ENCODE measurements around the gene BSN.
"Not testable (repeated sequence)": the region's sequence is repeated elsewhere in the genome, so short reads cannot be mapped to it uniquely, and the experiment has no call there.

The BSN gene

DNA sequence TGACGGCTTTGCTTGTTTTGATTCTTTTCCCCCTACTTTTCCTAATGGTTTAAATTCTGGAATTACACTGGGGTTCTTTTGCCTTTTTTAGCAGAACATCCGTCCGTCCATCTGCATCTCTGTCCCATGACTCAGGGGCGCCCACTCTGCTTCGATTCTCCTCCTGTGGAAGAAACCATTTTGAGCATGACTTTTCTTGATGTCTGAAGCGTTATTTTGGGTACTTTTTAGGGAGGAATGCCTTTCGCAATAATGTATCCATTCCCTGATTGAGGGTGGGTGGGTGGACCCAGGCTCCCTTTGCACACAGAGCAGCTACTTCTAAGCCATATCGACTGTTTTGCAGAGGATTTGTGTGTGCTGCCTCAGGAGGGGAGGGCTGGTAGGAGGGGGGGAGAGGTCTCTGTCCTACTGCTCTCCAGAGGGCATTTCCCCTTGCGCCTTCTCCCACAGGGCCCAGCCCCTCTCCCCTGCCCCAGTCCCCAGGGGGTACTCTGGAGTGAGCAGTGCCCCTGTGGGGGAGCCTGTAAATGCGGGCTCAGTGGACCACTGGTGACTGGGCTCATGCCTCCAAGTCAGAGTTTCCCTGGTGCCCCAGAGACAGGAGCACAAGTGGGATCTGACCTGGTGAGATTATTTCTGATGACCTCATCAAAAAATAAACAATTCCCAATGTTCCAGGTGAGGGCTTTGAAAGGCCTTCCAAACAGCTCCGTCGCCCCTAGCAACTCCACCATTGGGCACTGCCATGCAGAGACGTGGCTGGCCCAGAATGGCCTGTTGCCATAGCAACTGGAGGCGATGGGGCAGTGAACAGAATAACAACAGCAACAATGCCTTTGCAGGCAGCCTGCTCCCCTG, 19.5 kb upstream of the BSN start:
- no peak for DNase-seq

GRCh38 chr3:49535971-49536874, 18.1 kb upstream of the BSN start:
- DNase-seq, result no peak

DNA sequence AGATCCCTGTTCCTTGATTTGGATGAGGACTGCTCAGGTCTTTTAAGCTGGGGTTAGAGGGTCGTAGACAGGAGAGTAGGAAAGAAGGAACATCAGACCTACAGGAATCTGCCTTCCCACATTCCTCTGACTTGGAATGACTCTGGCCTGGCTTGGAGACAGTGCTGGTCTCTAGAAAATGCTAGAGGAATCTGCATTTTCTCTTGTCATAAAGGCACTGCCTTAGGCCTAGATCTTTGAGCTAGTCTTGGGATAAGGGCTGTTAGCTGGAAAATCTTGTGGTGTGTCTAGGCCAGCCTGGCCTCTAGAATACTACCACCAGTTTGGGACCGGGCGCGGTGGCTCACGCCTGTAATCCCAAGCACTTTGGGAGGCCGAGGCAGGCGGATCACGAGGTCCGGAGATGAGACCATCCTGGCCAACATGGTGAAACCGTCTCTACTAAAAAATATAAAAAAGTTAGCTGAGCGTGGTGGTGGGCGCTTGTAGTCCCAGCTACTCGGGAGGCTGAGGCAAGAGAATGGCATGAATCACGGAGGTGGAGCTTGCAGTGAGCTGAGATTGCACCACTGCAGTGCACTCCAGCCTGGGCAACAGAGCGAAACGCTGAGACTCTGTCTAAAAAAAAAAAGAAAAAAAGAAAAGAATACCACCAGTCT, 17.3 kb upstream of the BSN start:
- DNase-seq, result no peak

DNA sequence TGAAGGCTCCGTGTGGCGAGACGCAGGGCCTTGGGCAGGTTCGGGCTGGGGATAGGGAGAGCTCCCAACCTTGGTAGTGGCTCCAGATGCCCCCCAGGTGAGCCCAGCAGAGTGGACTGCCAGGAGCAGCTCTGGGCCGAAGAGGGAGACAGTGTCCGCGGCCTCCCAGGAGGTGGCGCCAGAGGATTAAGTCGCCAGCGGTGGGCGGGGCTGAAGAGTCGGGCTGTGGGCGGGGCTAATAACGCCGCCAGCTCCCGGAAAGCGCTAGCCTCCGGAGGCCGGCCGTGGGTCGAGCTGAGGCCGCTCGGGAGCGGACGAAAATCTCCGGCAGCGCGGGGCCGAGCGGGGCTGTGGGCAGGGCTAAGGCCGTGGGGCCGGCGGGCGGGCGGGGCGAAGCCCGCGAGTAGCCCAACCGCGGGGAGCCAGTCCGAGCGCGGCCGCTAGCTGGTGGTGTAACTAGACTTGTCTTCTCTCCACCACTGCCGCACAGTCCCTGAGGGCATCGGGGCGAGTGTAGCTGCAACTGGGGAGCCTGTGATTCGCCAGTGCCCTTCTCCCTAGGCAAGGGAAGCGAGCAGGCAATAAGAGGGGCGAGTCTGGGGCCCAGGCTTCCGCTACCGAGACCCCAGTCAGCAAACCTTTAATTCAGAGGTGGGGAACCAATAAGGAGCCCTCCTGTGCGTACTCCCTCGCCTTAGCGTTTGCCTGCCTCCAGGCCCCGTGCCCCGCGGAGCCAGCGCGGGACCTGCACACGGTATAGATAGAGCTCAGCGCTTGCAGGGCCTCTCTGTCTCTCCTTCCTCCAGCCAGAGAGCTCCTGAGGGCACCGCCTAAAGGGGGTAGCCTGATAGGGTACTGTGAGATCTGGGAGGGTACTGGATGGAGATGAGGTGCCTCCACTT, 14.4 kb upstream of the BSN start:
- DNase-seq, result peak; percentile 86 to 92

DNA sequence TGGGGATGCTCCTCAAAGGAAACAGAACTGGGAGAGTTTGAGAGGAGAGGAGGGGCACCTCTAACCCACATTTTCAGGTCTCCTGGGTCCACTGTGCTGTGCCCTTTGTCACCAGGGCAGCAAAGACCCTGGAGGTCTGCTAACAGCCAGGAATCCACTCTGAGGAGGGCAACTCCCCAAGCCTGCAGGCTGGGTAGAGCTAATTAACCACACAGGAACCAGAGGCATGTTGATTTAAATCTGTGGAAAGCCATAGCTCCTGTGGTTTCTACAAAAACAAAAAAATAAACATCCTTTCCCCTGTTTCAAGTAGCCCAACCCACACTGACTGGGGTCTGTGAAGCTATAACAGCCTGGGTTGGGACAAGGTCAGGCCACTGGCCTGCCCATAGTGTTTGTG, 2.2 kb upstream of the BSN start:
- no peak for DNase-seq

GRCh38 chr3:49553324-49553691, 969 bp upstream of the BSN start:
- DNase-seq, result no peak

- no peak for DNase-seq
These were observed 472 bp downstream of the BSN start for GRCh38 chr3:49554633-49555265.

GRCh38 chr3:49556500-49557275, 2.4 kb downstream of the BSN start:
- DNase-seq, result no peak

DNA sequence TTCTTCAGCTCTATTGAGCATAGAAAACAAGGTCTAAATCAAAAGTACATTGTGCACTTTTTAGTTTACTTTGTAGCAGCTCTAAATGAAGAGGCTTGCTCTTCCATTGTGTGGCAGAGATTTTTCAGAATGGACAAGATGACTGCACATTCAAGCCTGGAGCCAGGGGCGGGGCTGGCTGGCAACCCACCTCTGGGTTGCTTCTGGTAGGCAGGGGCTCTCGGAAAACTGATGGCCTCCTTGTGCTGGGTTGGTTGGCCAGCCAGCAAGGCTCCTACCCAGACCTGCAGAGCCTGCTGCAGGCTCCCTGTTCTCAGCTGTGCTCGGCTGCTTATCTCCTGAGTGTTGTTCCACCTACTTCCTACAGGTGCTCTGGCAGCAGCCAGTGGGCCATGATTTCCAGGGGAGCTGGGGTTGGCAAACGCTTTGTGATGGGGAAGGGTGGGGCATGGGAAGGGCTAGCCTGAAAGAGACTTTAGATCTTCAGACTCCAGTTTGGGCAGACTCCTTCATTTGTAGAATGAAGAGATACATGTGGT, 8.8 kb downstream of the BSN start:
- no peak for DNase-seq

GRCh38 chr3:49563766-49564165, 9.5 kb downstream of the BSN start:
- no peak for DNase-seq

GRCh38 chr3:49566312-49566711, 12.0 kb downstream of the BSN start:
- DNase-seq, result peak; percentile 18 to 29

GRCh38 chr3:49567406-49567805, 13.1 kb downstream of the BSN start:
- no peak for DNase-seq

- DNase-seq, result no peak
These were observed 14.7 kb downstream of the BSN start for GRCh38 chr3:49568965-49569364.

- DNase-seq, result no peak
These were observed 15.9 kb downstream of the BSN start for GRCh38 chr3:49570028-49570654.

DNA sequence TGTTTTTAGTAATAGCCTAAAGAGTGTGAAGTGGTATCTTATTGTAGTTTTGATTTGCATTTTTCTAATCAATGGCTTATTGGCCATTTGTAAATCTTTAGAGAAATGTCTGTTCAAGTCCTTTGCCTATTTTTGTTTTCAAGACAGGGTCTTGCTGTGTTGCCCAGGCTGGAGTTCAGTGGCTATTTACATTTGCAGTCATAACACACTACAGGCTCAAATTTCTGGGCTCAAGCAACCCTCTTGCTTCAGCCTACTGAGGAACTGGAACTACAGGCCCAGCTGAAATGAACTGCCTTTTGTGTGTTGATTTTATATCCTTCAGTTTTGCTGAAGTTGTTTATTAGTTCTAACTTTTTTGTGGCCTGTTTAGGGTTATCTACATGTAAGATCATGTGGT, 27.9 kb downstream of the BSN start:
- no peak for DNase-seq

GRCh38 chr3:49585261-49585755, 31.0 kb downstream of the BSN start:
- not testable (repeated sequence) for DNase-seq

DNA sequence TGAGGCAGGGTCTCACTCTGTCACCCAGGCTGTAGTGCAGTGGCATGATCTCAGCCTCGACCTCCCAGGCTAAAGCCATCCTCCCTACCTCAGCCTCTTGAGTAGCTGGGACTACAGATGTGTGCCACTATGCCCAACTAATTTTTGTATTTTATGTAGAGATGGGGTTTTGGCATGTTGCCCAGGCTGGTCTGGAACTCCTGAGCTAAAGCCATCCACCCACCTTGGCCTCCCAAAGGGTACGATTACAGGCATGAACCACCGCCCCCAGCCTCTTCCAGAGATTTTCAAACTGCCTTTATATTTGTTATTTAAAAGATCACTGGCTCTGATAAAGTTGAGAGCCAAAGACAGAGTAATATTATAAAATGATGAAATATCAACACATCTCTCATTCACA, 37.3 kb downstream of the BSN start:
- DNase-seq, result no peak

DNA sequence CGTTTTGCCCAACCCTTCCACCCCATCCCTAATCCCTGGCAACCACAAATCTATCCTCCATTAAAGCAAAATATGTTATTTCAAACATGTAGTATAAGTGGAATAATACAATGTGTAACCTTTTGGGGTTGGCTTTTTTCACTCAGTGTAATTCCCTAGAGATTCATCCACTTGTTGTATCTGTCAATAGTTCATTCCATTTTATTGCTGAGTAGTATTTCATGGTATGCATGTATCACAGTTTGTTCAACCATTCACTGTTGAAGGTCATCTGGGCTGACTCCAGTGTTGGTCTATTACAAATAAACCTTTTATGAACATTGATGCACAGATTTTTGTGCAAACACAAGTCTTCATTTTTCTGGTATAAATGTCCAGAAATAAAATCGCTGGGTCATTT, 38.8 kb downstream of the BSN start:
- DNase-seq, result no peak

DNA sequence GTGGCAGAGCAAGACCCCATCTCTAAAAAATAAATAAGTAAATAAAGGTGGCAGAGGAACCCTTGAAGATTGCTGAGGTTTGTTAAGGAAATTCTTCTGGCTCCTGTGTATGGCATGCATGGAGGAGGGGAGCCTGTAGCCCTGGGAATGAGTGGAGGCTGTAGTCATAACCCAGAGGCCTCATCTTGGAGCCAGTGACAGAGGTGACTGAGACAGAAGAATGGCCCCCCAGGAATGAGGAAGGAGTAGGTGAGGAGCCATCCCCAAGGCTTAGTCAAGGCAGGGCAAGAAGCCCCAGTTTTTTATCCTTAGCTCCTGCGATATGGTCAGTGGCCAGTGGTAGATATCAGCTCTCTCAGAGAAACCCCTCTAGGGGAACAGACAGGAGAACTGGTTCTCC, 46.5 kb downstream of the BSN start:
- no peak for DNase-seq

All from Kasumi-1 (cell line).